MCF 10A (cell line): ENCODE data around the gene LRMDA. TPM values are rescaled to one million over a fixed set of nuclear protein-coding genes. Genes with fewer than 3 reads are reported as not detected.

Source experiments
- BruUV-seq: library from RNA; stranded (reverse); fragments of 400-500 nt; replicated peaks from 2 replicates; lab custom pipeline; 2021; lab: Mats Ljungman, UMichigan
- CTCF ChIA-PET: fragments of 300-600 bp; sonication (Branson Sonifier 250); formaldehyde crosslinking; extraction: SDS; loops from one replicate; lab custom pipeline; 2021; ENCODE audit warnings: antibody characterized with exemption, inconsistent platforms; lab: Yijun Ruan, JAX
- POLR2A ChIA-PET: fragments of 300-600, 350-650 bp; sonication (Branson Sonifier 250); formaldehyde crosslinking; extraction: SDS; loops from one replicate; lab custom pipeline; 2020; ENCODE audit warnings: antibody characterized with exemption, inconsistent platforms; lab: Yijun Ruan, JAX
- DNase-seq: peaks from one replicate; pipeline ENCODE4 v3.0.0-alpha.2; 2018; ENCODE audit not compliant: unreplicated experiment
- H3K27ac Mint-ChIP-seq: one replicate; pipeline ENCODE4 v1.8.0; 2022; ENCODE audit warnings: mild to moderate bottlenecking, low read depth, mixed read lengths; ENCODE audit not compliant: unreplicated experiment
- H3K27me3 Mint-ChIP-seq: one replicate; pipeline ENCODE4 v1.8.0; 2022; ENCODE audit warnings: mixed read lengths; ENCODE audit not compliant: insufficient read depth, unreplicated experiment
- H3K36me3 Mint-ChIP-seq: one replicate; pipeline ENCODE4 v1.8.0; 2022; ENCODE audit warnings: mild to moderate bottlenecking, moderate library complexity, mixed read lengths; ENCODE audit not compliant: insufficient read depth, unreplicated experiment
- H3K4me1 Mint-ChIP-seq: one replicate; pipeline ENCODE4 v1.8.0; 2022; ENCODE audit warnings: mixed read lengths; ENCODE audit not compliant: insufficient read depth, unreplicated experiment
- H3K4me3 Mint-ChIP-seq: one replicate; pipeline ENCODE4 v1.8.0; 2022; ENCODE audit warnings: mild to moderate bottlenecking, moderate library complexity, mixed read lengths; ENCODE audit not compliant: unreplicated experiment
- H3K9me3 Mint-ChIP-seq: one replicate; pipeline ENCODE4 v1.8.0; 2022; ENCODE audit warnings: mixed read lengths; ENCODE audit not compliant: unreplicated experiment
- CTCF ChIP-seq: fragments of 200-600 bp; IDR thresholded peaks from one replicate; pipeline ENCODE4 v1.8.0; 2022; ENCODE audit warnings: antibody characterized with exemption, mild to moderate bottlenecking; ENCODE audit not compliant: unreplicated experiment
- intact Hi-C: fragments of 100-400 bp; cut with micrococcal nuclease; formaldehyde crosslinking; loops from 2 replicates; pipeline ENCODE4 v1.14.1; 2022
- total RNA-seq: library from RNA; stranded (reverse); gene quantifications from 2 replicates; pipeline ENCODE4 v1.2.3, GENCODE V29; 2022

Gene LRMDA
- total RNA-seq, 1 experiment from 2014 or later: not detected

DNA sequence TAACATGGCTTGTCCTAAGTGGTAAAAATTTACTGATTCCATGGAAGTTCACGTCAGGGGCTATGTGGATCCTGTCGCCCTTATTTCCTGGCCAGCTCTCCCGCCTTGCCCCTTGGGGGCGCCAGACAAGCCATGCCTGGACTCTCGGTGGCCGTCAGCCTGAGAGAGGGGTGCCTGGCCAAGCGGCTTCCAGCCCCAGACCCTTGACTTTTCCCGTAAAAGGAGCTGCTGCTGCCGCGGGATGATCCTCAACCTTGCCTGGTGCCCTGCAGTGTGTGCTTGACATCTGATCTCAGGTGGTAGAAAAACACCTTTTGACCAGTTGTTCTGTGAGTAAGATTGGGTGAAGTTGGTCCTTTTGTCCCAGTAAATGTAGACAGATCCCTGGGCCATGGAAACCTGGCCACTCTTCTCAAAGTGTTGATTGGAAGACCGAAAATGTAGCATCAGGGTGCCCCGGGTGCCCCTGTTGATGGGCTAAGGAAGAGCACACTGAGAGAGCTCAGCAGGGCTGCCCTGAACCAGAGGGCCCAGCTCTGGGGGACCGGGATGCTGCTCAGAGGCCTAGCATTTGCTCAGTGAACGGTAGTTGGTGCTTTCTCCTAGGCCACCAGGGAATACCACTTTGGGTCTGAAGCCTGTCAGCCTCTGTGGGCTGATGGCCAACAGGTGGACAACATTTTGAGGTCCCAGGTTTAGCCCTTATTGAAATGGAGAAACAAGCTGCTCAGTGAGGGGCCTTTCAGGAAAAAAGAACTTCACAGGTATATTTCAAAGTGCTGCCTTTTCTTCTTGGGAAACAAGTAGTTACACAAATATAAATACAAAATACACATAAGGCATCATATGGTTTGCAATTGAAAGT lies 162.5 kb downstream of the LRMDA start:
- intact Hi-C loops: no loop called here

GRCh38 chr10:75596930-75597620 lies 165.7 kb downstream of the LRMDA start:
- ChIA-PET POLR2A (no interaction called here), CTCF (no interaction called here)
- Mint-ChIP-seq H3K36me3 (no peaks in the 10 kb centered on the region), H3K27ac (no peak overlapping the region), H3K27me3 (no peaks in the 10 kb centered on the region), H3K4me3 (no peak overlapping the region), H3K9me3 (no peaks in the 10 kb centered on the region), H3K4me1 (no peaks in the 10 kb centered on the region)
- no TSS peak for BruUV-seq
- TF ChIP-seq CTCF: no peak
- intact Hi-C loops: no loop called here
- no peak for DNase-seq

More for the DNA sequence above, 162.5 kb downstream of the LRMDA start:
- no peaks in the 10 kb centered on the region for H3K4me1 Mint-ChIP-seq
- no peaks in the 10 kb centered on the region for H3K36me3 Mint-ChIP-seq
- no peak for TF ChIP-seq CTCF
- no TSS peak for BruUV-seq
- no peak overlapping the region for H3K4me3 Mint-ChIP-seq
- ChIA-PET CTCF (no interaction called here), POLR2A (no interaction called here)
- DNase-seq: no peak
- H3K27ac Mint-ChIP-seq: no peak overlapping the region
- H3K27me3 Mint-ChIP-seq: no peaks in the 10 kb centered on the region
- no peaks in the 10 kb centered on the region for H3K9me3 Mint-ChIP-seq

GRCh38 chr10:75597773-75598440 lies 166.5 kb downstream of the LRMDA start:
- ChIA-PET CTCF (interaction anchor here (0.7 kb wide), 1 partner anchor 22 kb away, joined by 3 read pairs; no protein-coding TSS in a partner anchor), POLR2A (interaction anchor here (0.7 kb wide), 1 partner anchor 12 kb away, joined by 4 read pairs; no protein-coding TSS in a partner anchor)
- intact Hi-C loops: no loop called here
- Mint-ChIP-seq H3K27me3 (no peaks in the 10 kb centered on the region), H3K9me3 (no peaks in the 10 kb centered on the region), H3K4me1 (no peaks in the 10 kb centered on the region), H3K4me3 (no peak overlapping the region), H3K36me3 (no peaks in the 10 kb centered on the region), H3K27ac (no peak overlapping the region)
- no peak for DNase-seq
- no TSS peak for BruUV-seq
- TF ChIP-seq CTCF: no peak

DNA sequence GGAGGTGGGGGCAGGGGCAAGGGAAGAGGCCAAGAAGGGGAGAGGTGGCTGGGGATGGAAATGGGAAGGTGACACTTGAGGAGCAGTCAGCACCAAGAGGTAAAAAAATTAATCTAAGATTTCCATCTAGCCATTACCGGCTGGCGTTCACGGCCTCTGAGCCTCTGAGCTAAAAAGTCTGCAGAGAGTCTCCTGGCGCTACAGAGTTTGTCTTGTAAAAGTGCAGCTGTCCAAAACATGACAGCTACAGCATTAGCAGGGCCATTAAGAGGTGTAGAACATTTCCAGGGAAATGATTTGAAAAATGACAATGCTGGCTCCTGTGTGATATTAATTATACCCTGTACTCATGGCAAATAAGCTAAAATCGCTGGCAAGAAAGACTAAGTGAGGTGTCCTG lies 167.6 kb downstream of the LRMDA start:
- no peak for TF ChIP-seq CTCF
- Mint-ChIP-seq H3K9me3 (no peaks in the 10 kb centered on the region), H3K27me3 (peaks cover 3% of the 10 kb centered on the region), H3K4me3 (no peak overlapping the region), H3K36me3 (no peaks in the 10 kb centered on the region), H3K27ac (no peak overlapping the region), H3K4me1 (no peaks in the 10 kb centered on the region)
- CTCF ChIA-PET: interaction anchor here (0.6 kb wide), 1 partner anchor 182 kb away, joined by 3 read pairs; no protein-coding TSS in a partner anchor
- intact Hi-C loops: no loop called here
- no peak for DNase-seq
- POLR2A ChIA-PET: no interaction called here
- BruUV-seq: no TSS peak
